DND-41 (cell line): ENCODE data around the gene KCNQ1OT1.

Source experiments
- ATAC-seq: fragments of 200-7000 bp; cut with Tn5 transposase; 3 replicates; pipeline ENCODE4 v1.9.1; 2021; ENCODE audit warnings: low read depth; ENCODE audit not compliant: insufficient read depth
- DNase-seq: peaks from one replicate; pipeline ENCODE4 v3.0.0-alpha.2; 2020
- H2AFZ ChIP-seq: 2 replicates; pipeline ENCODE4 v1.6.0; 2012; ENCODE audit warnings: low read depth, low read length
- H3K27ac ChIP-seq: 2 replicates; pipeline ENCODE4 v1.5.1; 2012; ENCODE audit warnings: low read length, inconsistent platforms
- H3K27me3 ChIP-seq: fragments of 200-600 bp; sonication (generic); 2 replicates; pipeline ENCODE4 v1.6.0; 2012; ENCODE audit warnings: low read length, mild to moderate bottlenecking, inconsistent platforms; ENCODE audit not compliant: insufficient read depth, poor library complexity
- H3K36me3 ChIP-seq: 2 replicates; pipeline ENCODE4 v1.5.1; 2012; ENCODE audit warnings: low read length, inconsistent platforms; ENCODE audit not compliant: insufficient read depth
- H3K4me1 ChIP-seq: 2 replicates; pipeline ENCODE4 v1.5.1; 2012; ENCODE audit warnings: mild to moderate bottlenecking, low read length; ENCODE audit not compliant: insufficient read depth
- H3K4me2 ChIP-seq: 2 replicates; pipeline ENCODE4 v1.6.0; 2012; ENCODE audit warnings: mild to moderate bottlenecking, moderate library complexity, low read length, inconsistent platforms; ENCODE audit not compliant: insufficient read depth
- H3K4me3 ChIP-seq, 2 experiments: fragments of 200-600 bp in 1 of 2; shearing (Covaris generic) in 1 of 2; 2 replicates each; pipeline ENCODE4 v1.5.1; 2012 to 2016; ENCODE audit warnings: inconsistent platforms in 2 of 2, low read length in 2 of 2, mild to moderate bottlenecking in 2 of 2, low read depth in 1 of 2, moderate library complexity in 1 of 2
- H3K79me2 ChIP-seq: 2 replicates; pipeline ENCODE4 v1.6.0; 2012; ENCODE audit warnings: low read length, inconsistent platforms; ENCODE audit not compliant: insufficient read depth
- H3K9ac ChIP-seq: 2 replicates; pipeline ENCODE4 v1.6.0; 2012; ENCODE audit warnings: low read depth, mild to moderate bottlenecking, inconsistent platforms, low read length, moderate library complexity
- H3K9me3 ChIP-seq: 2 replicates; pipeline ENCODE4 v1.5.1; 2012; ENCODE audit warnings: low read length, moderate library complexity, mild to moderate bottlenecking, inconsistent platforms; ENCODE audit not compliant: insufficient read depth, severe bottlenecking
- H4K20me1 ChIP-seq: 2 replicates; pipeline ENCODE4 v1.6.0; 2012; ENCODE audit warnings: low read length; ENCODE audit not compliant: insufficient read depth
- EZH2 ChIP-seq: IDR thresholded peaks from 3 replicates; pipeline ENCODE4 v1.6.1; 2012; ENCODE audit warnings: borderline replicate concordance, low read depth, mild to moderate bottlenecking, moderate library complexity, low read length, inconsistent platforms; ENCODE audit not compliant: severe bottlenecking
- TF ChIP-seq, protein P1 (sequence below): IDR thresholded peaks from 2 replicates; pipeline ENCODE4 v1.5.1; 2012; ENCODE audit warnings: borderline replicate concordance, low read length, moderate library complexity, mild to moderate bottlenecking; ENCODE audit not compliant: poor library complexity, severe bottlenecking; ENCODE audit errors: extremely low read depth

Gene KCNQ1OT1

DNA sequence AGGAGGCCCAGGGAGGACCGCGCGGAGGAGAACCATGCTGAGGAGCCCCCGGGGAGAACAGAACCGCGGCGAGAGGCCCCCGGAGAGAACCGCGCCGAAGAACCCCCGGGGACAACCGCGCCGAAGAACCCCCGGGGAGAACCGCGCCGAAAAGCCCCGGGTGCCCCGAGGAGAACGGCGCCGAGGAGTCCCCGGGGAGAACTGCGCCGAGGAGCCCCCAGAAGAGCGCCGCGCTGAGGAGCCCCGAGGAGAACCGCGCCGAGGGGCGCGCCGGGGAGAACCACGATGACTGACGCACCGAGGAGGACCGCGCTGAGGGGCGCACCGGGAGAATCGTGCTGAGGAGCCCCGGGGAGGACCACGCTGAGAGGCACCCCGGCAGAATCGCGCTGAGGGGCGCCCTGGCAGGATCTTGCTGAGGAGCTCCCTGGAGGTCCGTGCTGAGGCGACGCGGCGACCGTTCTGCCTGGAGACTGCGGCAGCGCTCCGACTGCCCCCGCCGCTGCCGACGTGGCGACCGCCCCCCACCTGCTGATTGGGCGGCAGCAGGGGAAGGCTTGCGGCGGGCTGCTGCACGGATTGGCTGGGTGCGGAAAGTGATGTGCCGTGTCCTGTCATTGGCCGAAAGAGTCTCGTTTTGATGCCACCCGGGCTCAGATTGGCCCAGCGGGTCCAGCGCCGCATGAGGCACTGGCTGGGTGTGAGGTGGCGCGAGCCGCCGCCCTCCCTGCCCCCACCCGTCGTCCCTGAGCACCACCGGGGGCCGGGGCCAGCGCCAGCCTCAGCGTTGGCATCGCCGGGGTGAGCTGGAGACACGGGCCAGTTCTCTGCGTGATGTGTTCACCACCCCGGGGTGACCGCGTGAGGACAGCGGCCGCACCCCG lies at the start of gene KCNQ1OT1:
Gene KCNQ1OT1, minus strand, starts transcription at position 464 of the 884 bp plus-strand sequence.
- Histone ChIP-seq H3K79me2 (peaks cover 14% of the 10 kb centered on the region), H3K4me3 (peak within 1 kb of the TSS; percentile 42 to 62; a peak in 3 of 4 replicates), H2AFZ (peak within 1 kb of the TSS; percentile 83), H3K27ac (peak within 1 kb of the TSS; percentile 85), H4K20me1 (peaks cover 9% of the 10 kb centered on the region; the same call in 1 of the 2 replicates), H3K9ac (peak within 1 kb of the TSS; percentile 88), H3K27me3 (no peaks in the 10 kb centered on the region), H3K4me2 (peak within 1 kb of the TSS; percentile 75), H3K9me3 (no peaks in the 10 kb centered on the region), H3K4me1 (peaks cover 36% of the 10 kb centered on the region), H3K36me3 (no peaks in the 10 kb centered on the region; the same call in 1 of the 2 replicates)
- peak; percentile 92 for DNase-seq
- ATAC-seq: peak; percentile 95
- no peak for TF ChIP-seq EZH2
- TF ChIP-seq, protein P1, sequence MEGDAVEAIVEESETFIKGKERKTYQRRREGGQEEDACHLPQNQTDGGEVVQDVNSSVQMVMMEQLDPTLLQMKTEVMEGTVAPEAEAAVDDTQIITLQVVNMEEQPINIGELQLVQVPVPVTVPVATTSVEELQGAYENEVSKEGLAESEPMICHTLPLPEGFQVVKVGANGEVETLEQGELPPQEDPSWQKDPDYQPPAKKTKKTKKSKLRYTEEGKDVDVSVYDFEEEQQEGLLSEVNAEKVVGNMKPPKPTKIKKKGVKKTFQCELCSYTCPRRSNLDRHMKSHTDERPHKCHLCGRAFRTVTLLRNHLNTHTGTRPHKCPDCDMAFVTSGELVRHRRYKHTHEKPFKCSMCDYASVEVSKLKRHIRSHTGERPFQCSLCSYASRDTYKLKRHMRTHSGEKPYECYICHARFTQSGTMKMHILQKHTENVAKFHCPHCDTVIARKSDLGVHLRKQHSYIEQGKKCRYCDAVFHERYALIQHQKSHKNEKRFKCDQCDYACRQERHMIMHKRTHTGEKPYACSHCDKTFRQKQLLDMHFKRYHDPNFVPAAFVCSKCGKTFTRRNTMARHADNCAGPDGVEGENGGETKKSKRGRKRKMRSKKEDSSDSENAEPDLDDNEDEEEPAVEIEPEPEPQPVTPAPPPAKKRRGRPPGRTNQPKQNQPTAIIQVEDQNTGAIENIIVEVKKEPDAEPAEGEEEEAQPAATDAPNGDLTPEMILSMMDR: peak; percentile 15

GRCh38 chr11:2748814-2749554 lies 49.2 kb upstream of the KCNQ1OT1 start:
- DNase-seq: no peak
- H2AFZ ChIP-seq: no peak overlapping the region
- no peak overlapping the region for H3K27ac ChIP-seq
- H3K9me3 ChIP-seq: no peaks in the 10 kb centered on the region
- no peak for ATAC-seq
- no peak overlapping the region for H3K4me3 ChIP-seq
- H3K36me3 ChIP-seq: no peaks in the 10 kb centered on the region
- TF ChIP-seq, protein P1: no peak
- TF ChIP-seq EZH2: no peak
- H3K79me2 ChIP-seq: no peaks in the 10 kb centered on the region
- no peak overlapping the region for H3K4me2 ChIP-seq
- no peaks in the 10 kb centered on the region for H4K20me1 ChIP-seq
- H3K27me3 ChIP-seq: peaks cover 4% of the 10 kb centered on the region
- no peak overlapping the region for H3K9ac ChIP-seq
- H3K4me1 ChIP-seq: no peaks in the 10 kb centered on the region

DNA sequence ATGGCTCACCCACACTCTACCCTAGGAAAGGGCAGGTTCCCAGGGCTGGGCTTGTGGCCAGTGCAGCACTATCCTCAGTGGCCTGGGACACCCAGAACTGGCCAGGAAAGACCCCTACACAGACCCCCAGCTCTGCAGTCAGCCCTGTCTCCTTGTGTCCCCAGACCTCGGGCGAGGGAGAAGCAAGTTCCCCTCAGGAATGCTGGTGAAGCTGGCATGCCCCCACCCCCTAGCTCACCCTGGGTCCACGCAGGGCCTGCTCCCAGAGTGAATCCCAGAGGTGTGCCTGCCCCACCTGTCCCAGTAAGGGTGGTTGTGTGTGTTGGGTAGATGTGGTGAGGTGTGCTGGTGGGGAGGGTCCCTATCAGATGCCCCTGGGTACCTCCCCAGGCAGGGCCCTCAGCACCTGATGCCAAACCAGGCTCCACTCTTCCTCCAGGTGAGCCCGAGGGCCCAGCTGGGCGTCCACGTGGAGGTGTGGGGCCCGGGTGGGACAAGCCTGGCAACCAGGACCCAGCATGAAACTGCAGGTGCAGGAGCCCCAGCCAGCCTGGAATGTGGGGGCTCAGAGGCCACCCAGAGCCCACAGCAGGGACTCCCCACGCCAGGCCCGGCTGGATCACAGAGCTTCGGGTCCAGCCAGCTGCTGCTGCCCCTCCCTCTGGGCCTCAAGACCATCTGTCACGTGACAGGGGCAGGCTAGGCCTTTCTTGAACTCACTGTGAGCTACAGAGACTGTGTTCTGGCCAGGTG lies 48.4 kb upstream of the KCNQ1OT1 start:
- TF ChIP-seq, protein P1: no peak
- no peak for TF ChIP-seq EZH2
- Histone ChIP-seq H3K36me3 (no peaks in the 10 kb centered on the region), H3K27me3 (peaks cover 4% of the 10 kb centered on the region), H3K9ac (no peak overlapping the region), H4K20me1 (no peaks in the 10 kb centered on the region), H3K79me2 (no peaks in the 10 kb centered on the region), H2AFZ (no peak overlapping the region), H3K27ac (no peak overlapping the region), H3K9me3 (no peaks in the 10 kb centered on the region), H3K4me3 (no peak overlapping the region), H3K4me2 (no peak overlapping the region), H3K4me1 (no peaks in the 10 kb centered on the region)
- no peak for DNase-seq
- ATAC-seq: no peak
